ENCODE results near the gene ADAP1.

The ADAP1 gene

DNA sequence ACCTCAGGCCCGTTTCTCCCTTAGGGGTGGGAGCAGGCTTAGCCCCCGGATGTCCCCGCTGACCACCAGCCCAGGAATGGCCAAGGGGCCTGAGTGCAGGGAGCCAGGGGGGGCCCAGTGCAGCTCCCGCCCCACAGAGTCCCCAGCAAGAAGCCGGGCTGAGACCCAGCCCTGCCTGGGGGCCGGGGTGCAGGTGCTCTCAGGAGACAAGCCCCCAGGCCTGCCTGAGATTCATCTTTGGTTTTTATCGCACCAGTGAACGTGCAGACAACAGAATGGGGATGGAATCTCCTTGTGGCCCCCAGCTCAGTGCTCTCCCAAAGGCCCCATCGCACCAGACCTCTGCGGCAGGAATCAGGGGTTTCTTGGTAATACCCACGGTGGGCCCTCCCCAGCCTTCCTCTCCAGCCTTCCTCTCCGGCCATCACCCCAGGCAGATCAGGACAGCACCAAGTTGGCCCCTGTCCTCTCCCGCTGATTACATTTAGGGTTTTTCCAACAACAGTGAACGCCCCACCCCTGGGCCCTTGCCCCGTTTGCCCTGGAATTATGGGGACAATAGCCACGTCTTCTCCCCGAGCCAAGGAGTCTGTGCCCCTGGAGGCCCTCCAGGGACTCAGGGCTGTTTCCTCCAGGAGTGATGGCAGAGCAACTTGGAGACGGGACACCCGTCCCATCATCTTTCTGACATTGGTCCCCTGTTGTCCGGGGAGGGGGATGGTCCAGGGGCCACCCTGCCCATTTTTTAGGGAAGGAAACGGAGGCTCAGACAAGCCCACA is 22.4 kb downstream of the ADAP1 start:
- no peak for TF ChIP-seq GATA3 (IDR thresholded peaks at IDR 0.05; ENCODE audit: low read depth, low read length)
- no peak for TF ChIP-seq GATA2 (IDR thresholded peaks at IDR 0.05; ENCODE audit: low read depth, low read length)

DNA sequence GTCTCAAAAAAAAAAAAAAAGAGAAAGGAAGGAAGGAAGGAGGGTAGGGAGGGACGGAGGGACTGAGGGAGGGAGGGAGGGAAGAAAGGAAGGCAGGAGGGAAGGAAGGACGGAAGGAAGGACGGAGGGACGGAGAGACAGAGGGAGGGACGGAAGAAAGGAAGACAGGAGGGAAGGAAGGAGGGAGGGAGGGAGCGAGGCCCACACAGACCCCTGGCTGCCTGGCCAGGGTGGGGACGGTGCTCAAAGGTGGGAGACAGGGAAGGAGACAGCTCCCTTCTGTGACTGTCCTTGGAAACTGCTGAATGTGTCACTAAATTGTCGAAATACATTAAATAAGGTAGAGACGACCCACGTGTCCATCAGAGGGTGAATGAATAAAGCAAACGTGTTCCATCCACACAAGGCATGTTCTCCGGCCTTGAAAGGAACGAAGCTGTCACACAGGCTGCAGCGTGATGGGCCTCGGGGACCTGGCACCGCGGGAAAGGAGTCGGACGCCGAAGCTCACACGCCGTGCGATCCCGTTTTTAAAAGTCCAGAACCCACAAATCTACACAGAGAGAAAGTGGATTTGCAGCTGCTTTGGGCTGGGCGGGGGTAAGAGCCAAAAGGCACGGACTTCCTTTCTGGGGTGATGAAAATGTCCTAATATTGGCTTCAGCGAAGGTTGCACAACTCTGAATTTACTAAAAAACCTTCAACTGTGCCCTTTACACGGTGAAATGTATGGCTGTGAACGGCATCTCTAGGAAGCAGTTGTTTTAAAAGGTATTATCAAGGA is 23.3 kb downstream of the ADAP1 start:
- TF ChIP-seq GATA3 (IDR thresholded peaks at IDR 0.05; ENCODE audit: low read depth, low read length), result no peak
- TF ChIP-seq GATA2 (IDR thresholded peaks at IDR 0.05; ENCODE audit: low read depth, low read length), result no peak

DNA sequence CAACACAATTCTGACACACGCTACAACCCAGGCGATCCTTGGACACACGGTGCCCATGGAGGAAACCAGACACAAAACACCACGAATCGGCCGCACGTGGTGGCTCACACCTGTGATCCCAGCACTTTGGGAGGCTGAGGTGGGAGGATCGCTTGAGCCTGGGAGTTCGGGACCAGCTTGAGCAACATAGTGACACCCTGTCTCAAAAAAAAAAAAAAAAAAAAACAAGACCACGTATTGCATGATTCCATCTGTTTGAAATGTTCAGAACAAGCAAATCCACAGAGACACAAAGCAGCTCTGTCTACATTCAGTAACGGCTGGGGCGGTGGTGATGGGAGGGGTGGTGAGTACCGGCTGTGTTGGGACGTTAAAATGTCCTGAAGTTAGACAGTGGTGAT is 25.2 kb downstream of the ADAP1 start:
- TF ChIP-seq GATA2 (IDR thresholded peaks at IDR 0.05; ENCODE audit: low read depth, low read length), result no peak
- TF ChIP-seq GATA3 (IDR thresholded peaks at IDR 0.05; ENCODE audit: low read depth, low read length), result no peak

DNA sequence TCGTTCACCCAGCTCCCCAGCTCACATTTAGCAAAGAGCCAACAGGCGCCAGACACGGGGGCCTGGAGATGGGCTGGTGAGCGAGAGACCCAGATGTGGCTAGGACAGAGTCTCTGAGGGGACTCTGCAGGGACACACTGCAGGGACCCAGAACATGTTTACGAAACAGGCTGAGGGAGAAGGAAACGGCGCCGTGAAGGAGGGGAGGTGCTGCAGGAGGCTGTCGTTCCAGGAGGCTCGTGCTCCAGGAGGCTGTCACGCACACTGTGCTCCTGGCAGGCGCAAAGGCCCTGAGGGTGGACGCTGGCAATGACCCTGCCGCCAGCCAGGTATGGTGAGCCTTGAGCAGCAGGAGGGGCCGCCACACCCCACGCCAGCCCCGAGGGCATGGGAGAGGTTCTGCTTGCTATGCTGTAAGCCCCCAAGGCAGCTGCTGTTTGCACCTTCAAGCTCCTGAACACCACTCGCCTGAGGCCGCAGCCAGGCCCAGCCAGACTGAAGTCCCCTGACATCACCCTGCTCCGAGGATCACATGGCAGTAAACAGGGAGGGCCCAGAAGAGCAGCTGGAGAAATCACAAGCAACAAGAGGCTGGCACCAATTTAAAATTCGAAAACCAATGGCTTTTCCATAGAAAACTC is 27.3 kb downstream of the ADAP1 start:
- TF ChIP-seq GATA3 (IDR thresholded peaks at IDR 0.05; ENCODE audit: low read depth, low read length), result no peak

DNA sequence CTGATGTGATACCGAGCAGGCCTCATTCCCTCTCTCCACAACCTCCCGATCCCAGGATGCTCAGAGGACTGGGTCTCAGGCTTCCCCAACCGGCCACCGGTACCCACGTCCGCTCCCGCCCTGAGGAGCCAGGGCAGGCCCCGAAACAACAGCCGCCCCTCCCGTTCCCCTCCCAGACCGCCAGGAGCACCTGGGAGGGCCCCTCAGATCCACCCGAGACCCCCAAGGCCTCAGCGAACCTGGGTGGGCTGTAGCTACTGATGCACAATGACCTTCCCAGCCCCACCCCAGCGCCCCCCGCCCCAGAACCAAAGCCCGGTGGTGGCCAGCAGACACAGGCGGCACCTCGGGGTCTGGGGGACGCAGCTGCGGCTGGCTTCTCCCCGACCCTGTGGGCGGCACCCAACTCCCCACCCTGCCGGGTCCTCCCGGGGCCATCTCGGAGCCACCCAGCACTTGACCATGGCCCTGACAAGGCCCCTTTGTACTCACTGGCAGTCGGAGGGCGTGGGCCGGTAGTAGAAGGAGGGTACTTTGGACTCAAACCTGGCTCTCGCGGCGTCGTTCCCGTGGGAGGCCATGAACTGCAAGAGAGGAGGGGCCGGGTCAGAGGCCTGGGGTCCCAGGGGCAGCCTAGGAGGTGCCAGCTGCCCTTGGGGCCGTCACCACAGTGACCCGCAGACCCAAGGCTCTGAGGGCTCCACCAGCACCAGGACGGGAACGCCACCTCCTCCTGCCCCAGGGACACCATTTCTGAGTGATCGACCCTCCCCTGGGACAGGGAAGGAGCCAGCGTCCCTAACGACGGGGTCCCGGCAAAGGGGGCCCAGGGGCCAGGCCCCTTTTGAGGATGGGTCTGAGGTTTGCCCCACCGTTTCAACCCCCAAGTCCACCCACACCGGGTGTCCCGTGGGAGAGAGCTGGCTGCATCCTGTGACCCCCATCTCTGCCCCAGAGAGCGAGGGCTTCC is 28.1 kb downstream of the ADAP1 start:
- TF ChIP-seq GATA3 (IDR thresholded peaks at IDR 0.05; ENCODE audit: low read depth, low read length) (no peak), GATA2 (IDR thresholded peaks at IDR 0.05; ENCODE audit: low read depth, low read length) (no peak)

DNA sequence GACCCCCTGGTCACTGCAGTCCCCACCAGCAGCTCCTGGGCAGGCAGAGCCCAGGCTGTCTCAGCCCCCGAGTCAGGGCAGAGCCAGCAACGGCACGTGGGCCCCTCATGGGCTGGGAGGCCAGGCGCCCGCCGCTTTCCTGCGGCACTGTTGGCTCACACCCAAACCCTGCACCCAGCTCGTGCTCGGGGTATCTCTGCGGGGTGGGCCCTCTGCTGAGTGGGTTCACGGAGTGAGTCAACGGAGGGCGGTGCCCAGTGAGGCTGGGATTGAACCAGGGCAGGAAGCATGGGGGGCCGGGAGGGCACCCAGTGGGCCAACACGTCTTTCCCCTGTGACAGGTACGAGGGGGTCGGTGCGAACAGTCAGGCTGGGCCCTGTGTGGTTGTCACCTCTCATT is 28.9 kb downstream of the ADAP1 start:
- TF ChIP-seq GATA2 (IDR thresholded peaks at IDR 0.05; ENCODE audit: low read depth, low read length) (no peak), GATA3 (IDR thresholded peaks at IDR 0.05; ENCODE audit: low read depth, low read length) (no peak)

DNA sequence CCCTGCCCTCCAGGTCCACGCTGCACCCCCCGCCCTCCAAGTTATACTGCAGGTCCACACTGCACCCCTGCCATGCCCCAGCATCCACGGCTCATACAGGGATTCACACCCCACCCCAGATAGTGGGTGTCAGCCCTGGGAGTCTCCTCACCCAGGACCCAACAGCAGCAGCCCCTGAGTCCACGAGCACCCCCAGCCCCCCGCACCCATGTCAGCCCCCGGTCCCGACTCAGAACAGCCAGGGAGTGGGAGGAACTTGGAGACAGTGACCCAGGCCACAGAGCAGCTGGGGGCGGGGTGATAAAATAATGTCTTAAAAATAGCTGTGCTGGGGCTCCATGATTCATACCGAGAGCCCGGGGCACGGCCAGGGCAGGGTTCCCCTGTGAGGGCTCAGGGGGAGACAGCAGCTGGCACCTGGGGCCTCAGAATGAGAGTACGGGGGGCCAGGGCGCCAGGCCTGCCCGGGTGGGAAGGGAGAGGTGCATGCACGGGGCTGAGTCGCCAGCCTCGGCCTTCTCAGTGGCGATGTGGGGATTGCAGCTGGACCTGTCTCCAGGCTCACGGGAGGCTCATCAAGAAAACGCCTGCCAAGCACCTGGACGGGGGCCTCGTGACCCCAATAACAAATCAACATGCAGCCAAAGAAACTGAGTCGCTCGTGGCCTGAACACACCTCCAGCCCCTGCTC is 29.8 kb downstream of the ADAP1 start:
- TF ChIP-seq GATA2 (IDR thresholded peaks at IDR 0.05; ENCODE audit: low read depth, low read length) (no peak), GATA3 (IDR thresholded peaks at IDR 0.05; ENCODE audit: low read depth, low read length) (no peak)

DNA sequence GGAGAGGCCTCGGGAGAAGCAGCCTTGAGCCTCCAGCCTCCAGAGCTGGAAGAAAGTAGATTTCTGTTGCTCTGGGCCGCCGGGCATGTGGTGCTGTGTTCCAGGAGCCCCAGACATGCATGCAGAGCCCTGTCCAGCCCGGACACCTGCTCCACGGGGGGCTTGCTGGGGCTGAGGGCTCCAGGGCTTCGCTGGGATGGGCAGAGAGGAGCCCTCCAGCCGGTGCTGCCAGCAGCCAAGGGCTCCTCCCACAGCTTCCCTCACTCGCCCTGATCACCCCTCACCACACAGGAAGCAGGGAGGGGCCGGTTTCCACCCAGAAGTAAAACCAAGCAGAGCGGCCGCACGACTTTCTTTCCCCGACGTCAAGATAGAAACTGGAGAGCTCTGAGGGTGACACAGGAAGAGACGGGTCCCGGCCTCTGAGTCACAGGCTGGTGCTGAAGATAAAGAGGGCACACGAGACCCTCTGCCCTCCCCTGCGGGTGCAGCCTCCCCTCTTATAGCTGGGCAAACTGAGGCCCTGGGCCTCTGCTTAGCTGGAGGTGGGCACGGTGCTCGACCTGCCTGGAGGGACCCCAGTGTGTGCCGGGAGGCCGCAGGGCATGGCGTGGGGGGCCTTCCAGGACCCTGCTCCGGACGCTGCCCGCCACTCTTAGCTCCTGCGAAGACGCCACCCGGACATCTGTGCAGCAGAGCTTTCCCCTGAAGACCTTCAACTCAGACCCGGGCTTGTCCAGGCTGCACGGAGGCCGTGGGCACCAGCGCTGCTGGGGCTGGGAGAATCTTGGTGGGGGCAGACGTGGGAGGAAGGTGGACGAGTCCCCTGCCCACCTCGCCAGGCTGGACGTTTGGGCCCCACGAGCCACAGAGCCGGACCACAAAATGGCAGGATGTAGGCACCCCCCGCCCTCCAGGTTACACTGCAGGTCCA is 31.1 kb downstream of the ADAP1 start:
- no peak for TF ChIP-seq GATA2 (IDR thresholded peaks at IDR 0.05; ENCODE audit: low read depth, low read length)
- TF ChIP-seq GATA3 (IDR thresholded peaks at IDR 0.05; ENCODE audit: low read depth, low read length), result no peak

DNA sequence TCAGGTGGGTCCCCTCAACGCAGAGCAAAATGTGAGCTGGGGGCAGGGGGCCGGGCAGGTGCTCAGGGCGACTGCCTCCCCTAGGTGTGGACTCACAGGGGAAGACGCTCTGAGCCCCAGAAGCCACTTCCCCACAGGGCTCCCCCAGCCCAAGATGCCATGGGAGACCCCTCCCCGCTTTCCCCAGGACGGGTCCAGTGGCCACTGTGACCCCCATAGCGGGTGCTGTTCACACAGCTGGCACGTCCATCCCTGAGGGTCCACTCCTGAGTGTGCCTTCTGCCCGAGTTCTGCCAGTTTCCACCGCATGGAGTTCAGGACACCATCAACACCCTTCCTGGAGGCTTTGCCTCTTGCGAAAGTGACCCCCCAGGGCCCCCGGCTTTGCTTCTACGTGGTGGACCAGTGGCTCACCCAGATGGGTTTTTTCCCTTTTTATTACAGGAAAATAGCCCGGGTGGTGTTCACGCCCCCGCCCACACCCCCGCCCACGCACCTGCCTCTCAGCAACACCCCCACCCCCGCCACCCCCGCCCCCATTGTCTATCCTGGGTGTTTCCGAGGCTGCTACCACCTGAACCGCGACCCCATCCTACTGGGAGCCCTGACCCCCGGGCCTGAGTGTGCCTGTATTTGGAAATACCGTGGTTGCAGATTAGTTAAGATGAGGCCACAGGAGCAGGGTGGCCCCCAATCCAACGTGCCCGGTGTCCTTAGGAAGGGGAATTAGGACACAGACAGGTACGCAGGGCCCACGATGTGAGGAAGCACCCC is 32.0 kb downstream of the ADAP1 start:
- TF ChIP-seq GATA2 (IDR thresholded peaks at IDR 0.05; ENCODE audit: low read depth, low read length) (no peak), GATA3 (IDR thresholded peaks at IDR 0.05; ENCODE audit: low read depth, low read length) (no peak)

DNA sequence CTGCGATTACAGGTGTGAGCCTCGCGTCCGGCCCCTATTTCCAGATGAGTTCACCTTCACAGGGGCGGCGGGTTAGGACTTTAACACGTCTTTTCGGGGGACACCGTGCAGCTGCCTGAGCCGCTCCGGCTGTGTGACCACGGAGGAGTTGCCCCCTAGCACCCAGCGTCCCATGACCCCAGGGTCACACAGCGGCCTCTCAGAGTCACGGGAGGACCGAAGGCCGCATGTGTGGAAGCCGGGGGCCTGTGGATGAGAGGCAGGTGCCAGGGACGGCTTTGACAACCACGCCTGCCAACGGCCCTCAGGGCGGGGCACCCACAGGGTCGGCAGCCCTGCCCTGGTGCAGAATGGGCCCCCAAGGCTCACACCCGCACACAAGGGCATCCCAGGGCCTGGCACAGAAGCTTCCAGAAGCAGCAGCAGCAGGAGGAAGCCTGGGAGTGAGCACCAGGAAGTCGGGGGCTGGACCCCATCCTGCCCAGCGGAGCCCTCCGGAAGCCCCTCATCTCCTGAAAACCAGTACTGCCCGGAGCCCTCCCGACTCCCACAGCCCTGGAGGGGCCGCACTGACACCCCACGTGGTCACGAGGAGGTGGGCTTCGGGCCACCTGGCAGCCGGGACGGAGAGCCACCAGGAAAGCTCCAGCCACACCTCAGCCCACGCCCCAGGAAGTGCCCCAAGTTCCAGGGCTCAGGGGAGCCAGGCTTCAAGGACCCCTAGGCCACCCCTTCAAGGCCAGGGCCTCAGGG is 32.7 kb downstream of the ADAP1 start:
- TF ChIP-seq GATA3 (IDR thresholded peaks at IDR 0.05; ENCODE audit: low read depth, low read length) (no peak), GATA2 (IDR thresholded peaks at IDR 0.05; ENCODE audit: low read depth, low read length) (no peak)

DNA sequence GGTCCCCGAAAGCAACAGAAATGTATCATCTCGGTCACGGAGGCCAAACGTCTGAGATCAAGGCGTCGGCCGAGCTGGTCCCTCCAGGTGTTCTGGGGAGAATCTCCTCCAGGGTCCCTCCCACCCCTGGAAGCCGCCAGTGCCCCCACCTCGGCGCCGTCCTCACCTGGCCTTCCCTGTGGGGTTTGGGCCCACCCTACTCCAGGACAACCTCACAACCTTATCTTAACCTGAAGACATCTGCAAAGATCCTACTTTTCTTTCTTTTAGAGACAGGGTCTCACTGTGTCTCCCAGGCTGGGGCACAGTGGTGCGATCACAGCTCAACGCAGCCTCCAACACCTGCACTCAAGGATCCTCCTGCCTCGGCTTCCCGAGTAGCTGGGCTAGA is 33.4 kb downstream of the ADAP1 start:
- no peak for TF ChIP-seq GATA2 (IDR thresholded peaks at IDR 0.05; ENCODE audit: low read depth, low read length)

Data from SH-SY5Y (cell line).